SK-N-SH treated with all-trans-retinoic acid at 6 μM for 48 hours (cell line): Measurements from ENCODE around the gene SLC25A22.

Source experiments
- ATAC-seq: fragments of 200-7000 bp; cut with Tn5 transposase; 3 replicates; pipeline ENCODE4 v1.9.1; 2020; ENCODE audit warnings: mild to moderate bottlenecking, moderate library complexity
- ARNTL ChIP-seq: fragments of 450-650 bp; formaldehyde crosslinking; IDR thresholded peaks from 2 replicates; pipeline ENCODE4 v1.5.0; 2020; ENCODE audit warnings: low read depth, mild to moderate bottlenecking, moderate library complexity, borderline replicate concordance
- BACH2 ChIP-seq: fragments of 250-450 bp; sonication (Bioruptor Pico); IDR thresholded peaks from 2 replicates; pipeline ENCODE4 v1.9.0; 2021; ENCODE audit warnings: mild to moderate bottlenecking, borderline replicate concordance
- CSDC2 ChIP-seq: fragments of 250-450 bp; sonication (Bioruptor Pico); IDR thresholded peaks from 2 replicates; pipeline ENCODE4 v1.5.0; 2020; ENCODE audit warnings: mild to moderate bottlenecking, moderate library complexity
- ESRRG ChIP-seq: fragments of 250-450 bp; sonication (Bioruptor Pico); IDR thresholded peaks from 2 replicates; pipeline ENCODE4 v1.6.1; 2021; ENCODE audit warnings: mild to moderate bottlenecking
- GLIS3 ChIP-seq: fragments of 250-450 bp; sonication (Bioruptor Pico); IDR thresholded peaks from 2 replicates; pipeline ENCODE4 v1.5.0; 2020; ENCODE audit warnings: mild to moderate bottlenecking, moderate library complexity
- ISL1 ChIP-seq: fragments of 250-450 bp; sonication (Bioruptor Pico); IDR thresholded peaks from 2 replicates; pipeline ENCODE4 v2.1.2; 2022; ENCODE audit warnings: mild to moderate bottlenecking, moderate library complexity
- OSR1 ChIP-seq: fragments of 250-450 bp; sonication (Bioruptor Pico); IDR thresholded peaks from 2 replicates; pipeline ENCODE4 v1.8.0; 2022; ENCODE audit warnings: moderate library complexity, mild to moderate bottlenecking, inconsistent platforms
- PPARA ChIP-seq: fragments of 250-450 bp; sonication (Bioruptor Pico); IDR thresholded peaks from 2 replicates; pipeline ENCODE4 v1.5.0; 2020; ENCODE audit warnings: mild to moderate bottlenecking, borderline replicate concordance
- RARB ChIP-seq: fragments of 250-450 bp; sonication (Bioruptor Pico); IDR thresholded peaks from 2 replicates; pipeline ENCODE4 v1.8.0; 2021; ENCODE audit warnings: mild to moderate bottlenecking, moderate library complexity
- SNAI2 ChIP-seq: fragments of 250-450 bp; sonication (Bioruptor Pico); IDR thresholded peaks from 2 replicates; pipeline ENCODE4 v1.5.0; 2020; ENCODE audit warnings: mild to moderate bottlenecking, moderate library complexity
- TCF4 ChIP-seq: fragments of 250-450 bp; sonication (Bioruptor Pico); IDR thresholded peaks from 2 replicates; pipeline ENCODE4 v1.8.0; 2021; ENCODE audit warnings: mild to moderate bottlenecking, moderate library complexity, borderline replicate concordance
- TOX ChIP-seq: fragments of 250-450 bp; sonication (Bioruptor Pico); IDR thresholded peaks from 2 replicates; pipeline ENCODE4 v1.8.0; 2021; ENCODE audit warnings: mild to moderate bottlenecking, moderate library complexity, borderline replicate concordance
- ZC3H10 ChIP-seq: fragments of 250-450 bp; sonication (Bioruptor Pico); IDR thresholded peaks from 2 replicates; pipeline ENCODE4 v1.5.1; 2021; ENCODE audit warnings: mild to moderate bottlenecking, moderate library complexity
- ZFP3 ChIP-seq: fragments of 250-450 bp; sonication (Bioruptor Pico); IDR thresholded peaks from 2 replicates; pipeline ENCODE4 v1.5.0; 2020; ENCODE audit warnings: mild to moderate bottlenecking, moderate library complexity
- ZNF565 ChIP-seq: fragments of 450-650 bp; formaldehyde crosslinking; conservative IDR thresholded peaks from 2 replicates; pipeline ENCODE4 v1.5.0; 2020; ENCODE audit warnings: low read depth, mild to moderate bottlenecking, moderate library complexity
- ZNF70 ChIP-seq: fragments of 450-650 bp; formaldehyde crosslinking; IDR thresholded peaks from 2 replicates; pipeline ENCODE4 v1.5.0; 2020; ENCODE audit warnings: mild to moderate bottlenecking, moderate library complexity
- ZNF8 ChIP-seq: fragments of 450-650 bp; formaldehyde crosslinking; IDR thresholded peaks from 2 replicates; pipeline ENCODE4 v1.5.0; 2020; ENCODE audit warnings: mild to moderate bottlenecking, moderate library complexity
- TF ChIP-seq, protein P1 (sequence below): fragments of 250-450 bp; sonication (Bioruptor Pico); IDR thresholded peaks from 2 replicates; pipeline ENCODE4 v1.8.0; 2020; ENCODE audit warnings: mild to moderate bottlenecking, moderate library complexity, borderline replicate concordance
- TF ChIP-seq, protein P2 (sequence below): fragments of 250-450 bp; sonication (Bioruptor Pico); IDR thresholded peaks from 2 replicates; pipeline ENCODE4 v1.5.0; 2020; ENCODE audit warnings: mild to moderate bottlenecking, moderate library complexity
- TF ChIP-seq, protein P3 (sequence below): fragments of 250-450 bp; sonication (Bioruptor Pico); IDR thresholded peaks from 2 replicates; pipeline ENCODE4 v1.5.1; 2020; ENCODE audit warnings: low read depth, mild to moderate bottlenecking, moderate library complexity
- TF ChIP-seq, protein P4 (sequence below): fragments of 250-450 bp; sonication (Bioruptor Pico); IDR thresholded peaks from 2 replicates; pipeline ENCODE4 v1.8.0; 2021; ENCODE audit warnings: low read depth, mild to moderate bottlenecking, moderate library complexity, borderline replicate concordance
- TF ChIP-seq, protein P5 (sequence below): fragments of 250-450 bp; sonication (Bioruptor Pico); IDR thresholded peaks from 2 replicates; pipeline ENCODE4 v1.5.1; 2021; ENCODE audit warnings: mild to moderate bottlenecking, moderate library complexity

SLC25A22 gene

DNA sequence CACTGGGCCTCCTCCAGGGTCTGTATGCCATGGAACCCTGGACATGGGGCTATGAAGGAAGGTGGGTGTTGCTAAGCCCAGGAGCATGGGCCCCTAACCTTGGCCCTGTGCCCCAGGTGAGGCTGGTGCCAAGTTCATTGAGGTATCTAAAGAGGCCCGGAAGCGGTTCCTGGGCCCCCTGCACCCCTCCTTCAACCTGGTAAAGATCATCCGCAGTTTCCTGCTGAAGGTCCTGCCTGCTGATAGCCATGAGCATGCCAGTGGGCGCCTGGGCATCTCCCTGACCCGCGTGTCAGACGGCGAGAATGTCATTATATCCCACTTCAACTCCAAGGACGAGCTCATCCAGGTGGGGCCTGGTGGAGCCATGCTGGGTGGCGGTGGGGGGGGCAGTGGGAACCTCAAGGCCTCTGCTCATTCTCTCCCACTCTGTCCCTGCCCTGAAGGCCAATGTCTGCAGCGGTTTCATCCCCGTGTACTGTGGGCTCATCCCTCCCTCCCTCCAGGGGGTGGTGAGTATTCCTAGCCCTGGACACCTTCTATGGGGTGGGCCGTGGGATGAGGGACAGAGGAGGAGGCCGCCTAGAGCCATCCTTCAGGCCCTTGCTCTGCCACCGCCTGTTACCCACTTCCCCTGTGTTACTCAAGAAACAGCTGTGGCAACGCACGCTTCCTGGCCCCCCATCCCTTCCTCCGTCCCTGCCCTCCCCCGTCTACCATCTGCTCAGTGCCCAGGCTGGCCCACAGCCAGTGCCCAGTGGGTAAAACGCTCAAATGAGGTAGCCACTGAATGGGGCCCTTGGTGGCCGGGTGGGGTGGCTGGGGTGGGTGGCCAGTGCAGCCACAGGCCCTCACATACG, 23.7 kb upstream of the SLC25A22 start:
- no peak for ATAC-seq
- TF ChIP-seq TCF4 (CRISPR knock-in tag) (no peak), ISL1 (no peak), OSR1 (no peak), ARNTL (CRISPR knock-in tag) (no peak), ZFP3 (CRISPR knock-in tag) (no peak), RARB (CRISPR knock-in tag) (no peak), PPARA (CRISPR knock-in tag) (no peak), TOX (CRISPR knock-in tag) (no peak), CSDC2 (CRISPR knock-in tag) (no peak), GLIS3 (CRISPR knock-in tag) (no peak), ESRRG (CRISPR knock-in tag) (no peak), ZNF70 (CRISPR knock-in tag) (no peak), SNAI2 (CRISPR knock-in tag) (no peak), ZNF8 (CRISPR knock-in tag) (no peak), ZNF565 (CRISPR knock-in tag) (no peak), BACH2 (CRISPR knock-in tag) (no peak)
- TF ChIP-seq, protein P1, sequence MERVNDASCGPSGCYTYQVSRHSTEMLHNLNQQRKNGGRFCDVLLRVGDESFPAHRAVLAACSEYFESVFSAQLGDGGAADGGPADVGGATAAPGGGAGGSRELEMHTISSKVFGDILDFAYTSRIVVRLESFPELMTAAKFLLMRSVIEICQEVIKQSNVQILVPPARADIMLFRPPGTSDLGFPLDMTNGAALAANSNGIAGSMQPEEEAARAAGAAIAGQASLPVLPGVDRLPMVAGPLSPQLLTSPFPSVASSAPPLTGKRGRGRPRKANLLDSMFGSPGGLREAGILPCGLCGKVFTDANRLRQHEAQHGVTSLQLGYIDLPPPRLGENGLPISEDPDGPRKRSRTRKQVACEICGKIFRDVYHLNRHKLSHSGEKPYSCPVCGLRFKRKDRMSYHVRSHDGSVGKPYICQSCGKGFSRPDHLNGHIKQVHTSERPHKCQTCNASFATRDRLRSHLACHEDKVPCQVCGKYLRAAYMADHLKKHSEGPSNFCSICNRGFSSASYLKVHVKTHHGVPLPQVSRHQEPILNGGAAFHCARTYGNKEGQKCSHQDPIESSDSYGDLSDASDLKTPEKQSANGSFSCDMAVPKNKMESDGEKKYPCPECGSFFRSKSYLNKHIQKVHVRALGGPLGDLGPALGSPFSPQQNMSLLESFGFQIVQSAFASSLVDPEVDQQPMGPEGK (CRISPR knock-in tag), result no peak
- TF ChIP-seq, protein P2, sequence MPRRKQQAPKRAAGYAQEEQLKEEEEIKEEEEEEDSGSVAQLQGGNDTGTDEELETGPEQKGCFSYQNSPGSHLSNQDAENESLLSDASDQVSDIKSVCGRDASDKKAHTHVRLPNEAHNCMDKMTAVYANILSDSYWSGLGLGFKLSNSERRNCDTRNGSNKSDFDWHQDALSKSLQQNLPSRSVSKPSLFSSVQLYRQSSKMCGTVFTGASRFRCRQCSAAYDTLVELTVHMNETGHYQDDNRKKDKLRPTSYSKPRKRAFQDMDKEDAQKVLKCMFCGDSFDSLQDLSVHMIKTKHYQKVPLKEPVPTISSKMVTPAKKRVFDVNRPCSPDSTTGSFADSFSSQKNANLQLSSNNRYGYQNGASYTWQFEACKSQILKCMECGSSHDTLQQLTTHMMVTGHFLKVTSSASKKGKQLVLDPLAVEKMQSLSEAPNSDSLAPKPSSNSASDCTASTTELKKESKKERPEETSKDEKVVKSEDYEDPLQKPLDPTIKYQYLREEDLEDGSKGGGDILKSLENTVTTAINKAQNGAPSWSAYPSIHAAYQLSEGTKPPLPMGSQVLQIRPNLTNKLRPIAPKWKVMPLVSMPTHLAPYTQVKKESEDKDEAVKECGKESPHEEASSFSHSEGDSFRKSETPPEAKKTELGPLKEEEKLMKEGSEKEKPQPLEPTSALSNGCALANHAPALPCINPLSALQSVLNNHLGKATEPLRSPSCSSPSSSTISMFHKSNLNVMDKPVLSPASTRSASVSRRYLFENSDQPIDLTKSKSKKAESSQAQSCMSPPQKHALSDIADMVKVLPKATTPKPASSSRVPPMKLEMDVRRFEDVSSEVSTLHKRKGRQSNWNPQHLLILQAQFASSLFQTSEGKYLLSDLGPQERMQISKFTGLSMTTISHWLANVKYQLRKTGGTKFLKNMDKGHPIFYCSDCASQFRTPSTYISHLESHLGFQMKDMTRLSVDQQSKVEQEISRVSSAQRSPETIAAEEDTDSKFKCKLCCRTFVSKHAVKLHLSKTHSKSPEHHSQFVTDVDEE, result no peak
- TF ChIP-seq, protein P3, sequence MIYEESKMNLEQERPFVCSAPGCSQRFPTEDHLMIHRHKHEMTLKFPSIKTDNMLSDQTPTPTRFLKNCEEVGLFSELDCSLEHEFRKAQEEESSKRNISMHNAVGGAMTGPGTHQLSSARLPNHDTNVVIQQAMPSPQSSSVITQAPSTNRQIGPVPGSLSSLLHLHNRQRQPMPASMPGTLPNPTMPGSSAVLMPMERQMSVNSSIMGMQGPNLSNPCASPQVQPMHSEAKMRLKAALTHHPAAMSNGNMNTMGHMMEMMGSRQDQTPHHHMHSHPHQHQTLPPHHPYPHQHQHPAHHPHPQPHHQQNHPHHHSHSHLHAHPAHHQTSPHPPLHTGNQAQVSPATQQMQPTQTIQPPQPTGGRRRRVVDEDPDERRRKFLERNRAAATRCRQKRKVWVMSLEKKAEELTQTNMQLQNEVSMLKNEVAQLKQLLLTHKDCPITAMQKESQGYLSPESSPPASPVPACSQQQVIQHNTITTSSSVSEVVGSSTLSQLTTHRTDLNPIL, result no peak

DNA sequence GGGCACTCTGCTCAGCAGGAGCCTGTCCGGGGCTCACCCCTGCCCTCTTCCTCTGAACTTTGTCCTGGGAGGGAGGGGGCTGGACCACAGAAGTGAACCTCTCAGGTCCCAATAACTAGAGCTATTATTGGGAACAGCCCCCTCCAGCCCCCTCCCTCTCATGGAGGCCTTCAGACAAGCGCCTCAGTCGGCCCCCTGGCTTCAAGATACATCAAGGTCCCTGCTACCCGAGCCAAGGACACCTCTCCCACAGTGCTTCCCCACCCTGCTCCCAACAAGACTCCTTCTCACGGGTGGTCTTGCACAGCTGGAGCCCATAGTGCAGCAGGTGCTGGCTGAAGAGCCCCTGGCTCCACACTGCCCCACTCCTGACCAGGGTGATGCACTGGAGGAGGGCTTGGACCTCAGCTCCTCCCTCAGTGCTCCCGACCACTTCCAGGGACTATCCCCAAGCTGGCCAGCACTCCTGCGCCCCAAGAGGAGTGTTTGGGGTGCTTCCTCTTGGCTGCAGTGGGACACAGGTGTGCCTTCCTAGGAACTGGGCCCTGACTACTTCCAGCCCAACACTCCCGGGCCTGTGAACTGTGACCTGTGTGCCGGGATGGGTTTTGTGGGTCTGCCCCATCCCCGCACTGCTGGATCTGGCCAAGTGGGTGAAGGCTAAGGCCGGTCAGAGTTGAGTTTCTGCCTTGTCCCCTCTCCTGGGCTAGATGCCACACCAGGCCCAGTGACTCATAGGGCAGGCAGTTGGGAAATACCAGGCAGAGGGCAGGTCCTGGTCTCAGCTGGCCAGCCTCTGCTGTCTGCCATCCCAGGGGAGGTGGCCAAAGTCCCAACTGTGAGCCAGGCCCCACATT, 22.8 kb upstream of the SLC25A22 start:
- ATAC-seq, result peak; percentile 46
- no peak for TF ChIP-seq ZNF70 (CRISPR knock-in tag)
- no peak for TF ChIP-seq CSDC2 (CRISPR knock-in tag)
- TF ChIP-seq, protein P4, sequence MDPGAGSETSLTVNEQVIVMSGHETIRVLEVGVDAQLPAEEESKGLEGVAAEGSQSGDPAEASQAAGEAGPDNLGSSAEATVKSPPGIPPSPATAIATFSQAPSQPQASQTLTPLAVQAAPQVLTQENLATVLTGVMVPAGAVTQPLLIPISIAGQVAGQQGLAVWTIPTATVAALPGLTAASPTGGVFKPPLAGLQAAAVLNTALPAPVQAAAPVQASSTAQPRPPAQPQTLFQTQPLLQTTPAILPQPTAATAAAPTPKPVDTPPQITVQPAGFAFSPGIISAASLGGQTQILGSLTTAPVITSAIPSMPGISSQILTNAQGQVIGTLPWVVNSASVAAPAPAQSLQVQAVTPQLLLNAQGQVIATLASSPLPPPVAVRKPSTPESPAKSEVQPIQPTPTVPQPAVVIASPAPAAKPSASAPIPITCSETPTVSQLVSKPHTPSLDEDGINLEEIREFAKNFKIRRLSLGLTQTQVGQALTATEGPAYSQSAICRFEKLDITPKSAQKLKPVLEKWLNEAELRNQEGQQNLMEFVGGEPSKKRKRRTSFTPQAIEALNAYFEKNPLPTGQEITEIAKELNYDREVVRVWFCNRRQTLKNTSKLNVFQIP, result no peak
- TF ChIP-seq SNAI2 (CRISPR knock-in tag), result no peak
- TF ChIP-seq ZFP3 (CRISPR knock-in tag), result no peak
- TF ChIP-seq BACH2 (CRISPR knock-in tag), result no peak
- TF ChIP-seq, all 23 proteins: peak for 0

DNA sequence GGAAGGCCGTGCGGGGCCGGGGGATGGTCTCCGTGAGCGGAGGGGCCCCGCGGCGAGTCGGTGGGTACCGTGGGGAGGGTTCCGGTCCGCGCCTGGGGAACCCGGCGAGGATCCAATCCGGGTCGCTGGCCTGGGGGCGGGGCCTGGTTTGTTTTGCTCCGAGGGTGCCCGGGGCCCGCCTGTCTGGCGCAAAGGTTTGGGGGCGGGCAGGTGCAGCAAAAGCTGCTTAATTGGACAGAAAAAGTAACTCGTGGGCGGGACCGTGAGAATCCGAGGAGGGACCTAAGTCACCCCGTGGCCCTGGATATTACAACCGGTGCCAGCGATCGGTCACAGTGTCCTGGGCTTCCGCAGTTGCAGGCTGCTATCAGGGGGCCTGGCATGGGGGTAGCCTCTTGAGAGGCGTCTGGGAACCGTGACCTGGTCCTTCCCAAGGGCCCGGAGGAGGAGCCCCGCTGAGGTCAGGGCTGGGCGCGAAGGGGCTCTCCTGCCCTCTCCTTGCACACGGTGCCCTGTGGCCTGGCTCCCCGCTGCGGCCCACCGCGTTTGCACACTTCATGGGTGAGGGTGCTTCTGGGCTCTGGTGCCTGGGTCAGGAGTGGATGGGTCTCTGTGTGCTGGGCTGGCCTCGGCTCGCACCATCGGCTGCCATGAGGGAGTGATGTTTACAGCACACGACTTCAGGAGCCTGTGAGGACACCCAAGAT, 22.0 kb upstream of the SLC25A22 start:
- TF ChIP-seq CSDC2 (CRISPR knock-in tag) (no peak), ZC3H10 (CRISPR knock-in tag) (no peak), SNAI2 (CRISPR knock-in tag) (no peak), RARB (CRISPR knock-in tag) (no peak), ZNF8 (CRISPR knock-in tag) (no peak), ESRRG (CRISPR knock-in tag) (no peak), ZFP3 (CRISPR knock-in tag) (no peak), PPARA (CRISPR knock-in tag) (no peak)
- TF ChIP-seq, protein P5, sequence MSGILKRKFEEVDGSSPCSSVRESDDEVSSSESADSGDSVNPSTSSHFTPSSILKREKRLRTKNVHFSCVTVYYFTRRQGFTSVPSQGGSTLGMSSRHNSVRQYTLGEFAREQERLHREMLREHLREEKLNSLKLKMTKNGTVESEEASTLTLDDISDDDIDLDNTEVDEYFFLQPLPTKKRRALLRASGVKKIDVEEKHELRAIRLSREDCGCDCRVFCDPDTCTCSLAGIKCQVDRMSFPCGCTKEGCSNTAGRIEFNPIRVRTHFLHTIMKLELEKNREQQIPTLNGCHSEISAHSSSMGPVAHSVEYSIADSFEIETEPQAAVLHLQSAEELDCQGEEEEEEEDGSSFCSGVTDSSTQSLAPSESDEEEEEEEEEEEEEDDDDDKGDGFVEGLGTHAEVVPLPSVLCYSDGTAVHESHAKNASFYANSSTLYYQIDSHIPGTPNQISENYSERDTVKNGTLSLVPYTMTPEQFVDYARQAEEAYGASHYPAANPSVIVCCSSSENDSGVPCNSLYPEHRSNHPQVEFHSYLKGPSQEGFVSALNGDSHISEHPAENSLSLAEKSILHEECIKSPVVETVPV (CRISPR knock-in tag), result no peak
- TF ChIP-seq, protein P3, result no peak
- TF ChIP-seq, protein P1 (CRISPR knock-in tag), result no peak
- peak; percentile 56 for ATAC-seq
